ENCODE results near the gene MUTYH.

MUTYH gene

DNA sequence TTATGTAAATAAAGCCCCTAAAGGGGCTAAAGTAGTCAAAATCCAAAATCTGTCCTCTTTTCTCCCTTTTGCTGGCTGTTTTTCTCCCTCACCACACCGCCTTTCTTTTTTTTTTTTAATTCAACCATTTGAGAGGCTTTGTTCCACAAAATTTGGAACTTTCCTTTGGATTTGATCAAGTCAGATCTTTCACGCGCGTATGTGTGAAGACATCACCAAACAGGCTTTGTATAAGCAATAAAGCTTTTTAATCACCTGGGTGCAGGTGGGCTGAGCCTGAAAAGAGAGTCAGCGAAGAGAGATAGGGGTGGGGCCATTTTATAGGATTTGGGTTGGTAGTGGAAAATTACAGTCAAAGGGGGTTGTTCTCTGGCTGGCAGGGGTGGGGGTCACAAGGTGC, 18.8 kb downstream of the MUTYH start:
- no peak for DNase-seq
- H3K36me3 ChIP-seq: no peaks in the 10 kb centered on the region
- no peaks in the 10 kb centered on the region for H3K9me3 ChIP-seq
- H3K4me3 ChIP-seq (ENCODE audit: low read depth, low read length): no peak overlapping the region
- no peaks in the 10 kb centered on the region; the same call in 1 of the 2 replicates for H3K4me1 ChIP-seq
- no peaks in the 10 kb centered on the region for H3K27me3 ChIP-seq
- TF ChIP-seq, protein P1, sequence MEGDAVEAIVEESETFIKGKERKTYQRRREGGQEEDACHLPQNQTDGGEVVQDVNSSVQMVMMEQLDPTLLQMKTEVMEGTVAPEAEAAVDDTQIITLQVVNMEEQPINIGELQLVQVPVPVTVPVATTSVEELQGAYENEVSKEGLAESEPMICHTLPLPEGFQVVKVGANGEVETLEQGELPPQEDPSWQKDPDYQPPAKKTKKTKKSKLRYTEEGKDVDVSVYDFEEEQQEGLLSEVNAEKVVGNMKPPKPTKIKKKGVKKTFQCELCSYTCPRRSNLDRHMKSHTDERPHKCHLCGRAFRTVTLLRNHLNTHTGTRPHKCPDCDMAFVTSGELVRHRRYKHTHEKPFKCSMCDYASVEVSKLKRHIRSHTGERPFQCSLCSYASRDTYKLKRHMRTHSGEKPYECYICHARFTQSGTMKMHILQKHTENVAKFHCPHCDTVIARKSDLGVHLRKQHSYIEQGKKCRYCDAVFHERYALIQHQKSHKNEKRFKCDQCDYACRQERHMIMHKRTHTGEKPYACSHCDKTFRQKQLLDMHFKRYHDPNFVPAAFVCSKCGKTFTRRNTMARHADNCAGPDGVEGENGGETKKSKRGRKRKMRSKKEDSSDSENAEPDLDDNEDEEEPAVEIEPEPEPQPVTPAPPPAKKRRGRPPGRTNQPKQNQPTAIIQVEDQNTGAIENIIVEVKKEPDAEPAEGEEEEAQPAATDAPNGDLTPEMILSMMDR (IDR thresholded peaks at IDR 0.05; ENCODE audit: low read depth, low read length): no peak

DNA sequence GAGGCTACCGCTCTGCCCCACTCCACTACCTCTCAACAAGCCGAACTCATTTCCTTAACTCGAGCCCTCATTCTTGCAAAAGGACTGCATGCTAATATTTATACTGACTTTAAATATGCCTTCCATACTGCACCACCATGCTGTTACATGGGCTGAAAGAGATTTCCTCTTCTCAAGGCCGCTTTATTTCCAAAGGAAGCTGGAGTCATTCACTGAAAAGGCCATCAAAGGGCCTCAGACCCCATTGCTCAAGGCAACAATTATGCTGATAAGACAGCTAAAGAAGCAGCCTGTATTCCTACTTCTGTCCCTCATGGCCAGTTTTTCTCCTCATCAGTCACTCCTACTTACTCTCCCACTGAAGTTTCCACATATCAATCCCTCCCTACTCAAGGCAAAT, 20.5 kb downstream of the MUTYH start:
- Histone ChIP-seq H3K4me1 (no peaks in the 10 kb centered on the region), H3K27me3 (no peaks in the 10 kb centered on the region), H3K9me3 (no peaks in the 10 kb centered on the region), H3K4me3 (ENCODE audit: low read depth, low read length) (no peak overlapping the region), H3K36me3 (no peaks in the 10 kb centered on the region)
- DNase-seq: no peak
- TF ChIP-seq, protein P1 (IDR thresholded peaks at IDR 0.05; ENCODE audit: low read depth, low read length): no peak

DNA sequence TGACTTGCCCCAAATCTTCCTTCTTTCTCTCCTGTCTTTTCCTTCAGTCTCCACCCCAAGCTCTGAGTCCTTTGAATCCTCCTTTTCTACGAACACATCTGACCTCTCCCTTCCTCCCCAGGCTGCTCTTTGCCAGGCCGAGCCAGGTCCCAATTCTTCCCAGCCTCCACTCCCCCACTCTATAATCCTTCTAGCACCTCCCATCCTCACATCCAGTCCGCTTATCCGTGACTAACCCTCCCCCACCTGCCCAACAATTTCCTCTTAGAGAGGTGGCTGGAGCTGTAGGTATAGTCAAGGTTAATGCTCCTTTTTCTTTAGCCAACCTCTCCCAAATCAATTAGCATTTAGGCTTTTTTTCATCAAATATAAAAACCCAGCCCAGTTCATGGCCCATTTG, 23.1 kb downstream of the MUTYH start:
- no peaks in the 10 kb centered on the region for H3K27me3 ChIP-seq

DNA sequence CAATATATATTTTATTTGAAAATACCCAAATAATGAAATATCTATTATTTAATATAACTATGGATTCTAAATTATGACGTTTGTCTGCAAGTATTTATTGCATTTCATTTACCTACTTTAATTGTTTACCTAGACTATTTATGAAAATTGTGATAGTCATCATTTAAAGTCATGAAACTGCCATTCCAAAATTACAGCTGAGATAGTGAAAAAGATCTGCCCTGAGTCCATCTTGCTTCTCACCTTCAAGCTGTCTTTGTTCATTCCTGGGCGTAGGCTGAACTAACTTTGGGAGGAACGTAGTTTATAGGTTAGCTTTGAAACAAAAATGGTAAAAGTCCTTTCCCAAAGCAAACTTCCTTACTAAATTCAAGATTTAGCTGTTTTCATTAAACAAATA, 26.0 kb downstream of the MUTYH start:
- TF ChIP-seq, protein P1 (IDR thresholded peaks at IDR 0.05; ENCODE audit: low read depth, low read length): no peak
- Histone ChIP-seq H3K9me3 (no peaks in the 10 kb centered on the region), H3K4me3 (ENCODE audit: low read depth, low read length) (no peak overlapping the region), H3K27me3 (no peaks in the 10 kb centered on the region), H3K36me3 (no peaks in the 10 kb centered on the region), H3K4me1 (no peaks in the 10 kb centered on the region)
- no peak for DNase-seq

More for the DNA sequence above, 23.1 kb downstream of the MUTYH start:
- H3K36me3 ChIP-seq: no peaks in the 10 kb centered on the region
- H3K9me3 ChIP-seq: no peaks in the 10 kb centered on the region
- TF ChIP-seq, protein P1 (IDR thresholded peaks at IDR 0.05; ENCODE audit: low read depth, low read length): no peak
- H3K4me3 ChIP-seq (ENCODE audit: low read depth, low read length): no peak overlapping the region
- DNase-seq: no peak
- H3K4me1 ChIP-seq: no peaks in the 10 kb centered on the region

DNA sequence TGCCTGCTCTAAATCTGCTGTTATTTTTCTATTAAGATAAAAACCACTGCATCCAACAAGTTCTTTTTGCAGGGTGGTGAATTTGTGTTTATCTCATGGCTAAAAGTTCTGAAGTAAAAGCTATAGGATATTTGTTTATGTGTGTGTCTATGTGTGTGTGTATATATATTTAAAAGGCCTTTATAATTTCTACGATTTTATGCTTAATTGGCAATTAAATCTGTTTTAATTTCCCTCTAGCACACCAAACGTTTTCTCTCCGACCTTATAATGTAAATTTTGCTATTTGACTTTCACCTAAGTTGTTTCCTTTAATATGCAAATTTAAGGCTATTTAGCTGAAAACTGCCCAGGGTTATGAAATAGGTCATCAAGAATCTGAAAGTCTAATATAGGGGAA, 33.3 kb downstream of the MUTYH start:
- Histone ChIP-seq H3K27me3 (no peaks in the 10 kb centered on the region), H3K36me3 (no peaks in the 10 kb centered on the region), H3K4me1 (no peaks in the 10 kb centered on the region), H3K4me3 (ENCODE audit: low read depth, low read length) (no peak overlapping the region), H3K9me3 (no peaks in the 10 kb centered on the region)
- no peak for DNase-seq
- TF ChIP-seq, protein P1 (IDR thresholded peaks at IDR 0.05; ENCODE audit: low read depth, low read length): no peak

DNA sequence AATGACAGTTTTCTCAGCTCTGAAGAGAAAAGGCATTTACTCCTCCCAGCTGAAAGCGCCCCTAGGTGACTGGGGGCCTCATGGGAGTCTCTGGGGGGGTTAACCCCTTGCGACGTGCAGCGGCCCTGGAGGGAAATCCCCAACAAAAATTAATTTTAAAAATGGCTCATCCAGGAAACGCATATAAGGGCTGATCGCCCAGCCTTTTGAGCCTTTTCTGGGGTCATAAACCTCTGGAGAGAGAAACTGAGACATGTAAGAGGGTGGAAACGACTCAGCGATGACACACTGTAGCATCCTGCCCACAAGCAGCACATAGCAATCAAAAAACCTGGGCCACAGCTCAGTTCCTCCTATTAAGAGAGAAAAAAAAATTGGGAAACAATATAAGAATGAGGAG, 33.9 kb downstream of the MUTYH start:
- no peaks in the 10 kb centered on the region for H3K27me3 ChIP-seq
- no peaks in the 10 kb centered on the region for H3K9me3 ChIP-seq
- no peak overlapping the region for H3K4me3 ChIP-seq (ENCODE audit: low read depth, low read length)
- H3K36me3 ChIP-seq: no peaks in the 10 kb centered on the region
- H3K4me1 ChIP-seq: no peaks in the 10 kb centered on the region
- no peak for DNase-seq
- TF ChIP-seq, protein P1 (IDR thresholded peaks at IDR 0.05; ENCODE audit: low read depth, low read length): no peak

All from BE2C (cell line).